Brain microvascular endothelial cell (primary cell): ENCODE results near the gene PLCG2.
"Not testable (repeated sequence)": the region's sequence is repeated elsewhere in the genome, so short reads cannot be mapped to it uniquely, and the experiment has no call there.

ENCODE experiments used
- DNase-seq: peaks from one replicate; pipeline ENCODE4 v3.0.0-alpha.2; 2020
- H3K27ac ChIP-seq: fragments of 250-450 bp; sonication (Bioruptor Pico); 2 replicates; pipeline ENCODE4 v1.5.1; 2020; ENCODE audit warnings: mild to moderate bottlenecking, moderate library complexity
- H3K27me3 ChIP-seq: fragments of 250-450 bp; sonication (Bioruptor Pico); replicated peaks from 2 replicates; pipeline ENCODE4 v1.5.1; 2020; ENCODE audit warnings: mild to moderate bottlenecking
- H3K36me3 ChIP-seq: fragments of 250-450 bp; sonication (Bioruptor Pico); replicated peaks from 2 replicates; pipeline ENCODE4 v1.5.1; 2020; ENCODE audit warnings: mild to moderate bottlenecking
- H3K4me3 ChIP-seq: 2 replicates; pipeline ENCODE4 v1.5.1; 2011; ENCODE audit warnings: low read depth, mild to moderate bottlenecking, control low read depth, low read length, moderate library complexity
- CTCF ChIP-seq: IDR thresholded peaks from 2 replicates; pipeline ENCODE4 v1.5.1; 2011; ENCODE audit warnings: low read depth, mild to moderate bottlenecking, moderate library complexity, low read length, control low read depth, inconsistent platforms; ENCODE audit errors: missing control alignments
- in situ Hi-C: cut with HindIII; loops from 2 replicates; pipeline ENCODE4 v1.10.0; 2017; ENCODE audit warnings: low sequenced_read_pairs, low pct_ligation_motif_present

Gene PLCG2

GRCh38 chr16:81740169-81740568, 38.9 kb upstream of the PLCG2 start:
- Histone ChIP-seq H3K36me3 (no peaks in the 10 kb centered on the region), H3K4me3 (no peak overlapping the region), H3K27me3 (no peaks in the 10 kb centered on the region), H3K27ac (no peak overlapping the region)
- DNase-seq = no peak
- no peak for TF ChIP-seq CTCF
- in situ Hi-C loops = loop anchor here (25.0 kb wide), 1 partner anchor 378 kb away; no protein-coding TSS in a partner anchor

GRCh38 chr16:81741430-81741770, 37.7 kb upstream of the PLCG2 start:
- in situ Hi-C loops = loop anchor here (25.0 kb wide), 1 partner anchor 379 kb away; no protein-coding TSS in a partner anchor
- H3K36me3 ChIP-seq, H3K27me3 ChIP-seq, H3K27ac ChIP-seq, H3K4me3 ChIP-seq, DNase-seq: not testable (repeated sequence)

- DNase-seq = no peak
- Histone ChIP-seq H3K4me3 (no peak overlapping the region), H3K36me3 (no peaks in the 10 kb centered on the region), H3K27ac (no peak overlapping the region), H3K27me3 (no peaks in the 10 kb centered on the region)
- in situ Hi-C loops = loop anchor here (25.0 kb wide), 1 partner anchor 382 kb away; no protein-coding TSS in a partner anchor
- TF ChIP-seq CTCF = no peak
Observed at GRCh38 chr16:81744385-81744784, 34.7 kb upstream of the PLCG2 start.

- in situ Hi-C loops = loop anchor here (25.0 kb wide), 1 partner anchor 383 kb away; no protein-coding TSS in a partner anchor
- H3K4me3 ChIP-seq = no peak overlapping the region
Observed at GRCh38 chr16:81744911-81745310, 34.2 kb upstream of the PLCG2 start.

GRCh38 chr16:81745704-81746558, 33.2 kb upstream of the PLCG2 start:
- Histone ChIP-seq H3K36me3 (no peaks in the 10 kb centered on the region), H3K27me3 (no peaks in the 10 kb centered on the region), H3K4me3 (peak overlapping the region; percentile 44), H3K27ac (no peak overlapping the region)
- in situ Hi-C loops = loop anchor here (25.0 kb wide), 1 partner anchor 384 kb away; no protein-coding TSS in a partner anchor
- no peak for TF ChIP-seq CTCF
- DNase-seq = peak; percentile 29

More at GRCh38 chr16:81744911-81745310, 34.2 kb upstream of the PLCG2 start:
- TF ChIP-seq CTCF = no peak
- Histone ChIP-seq H3K36me3 (no peaks in the 10 kb centered on the region), H3K27ac (no peak overlapping the region), H3K27me3 (no peaks in the 10 kb centered on the region)
- DNase-seq = no peak

GRCh38 chr16:81746566-81746965, 32.5 kb upstream of the PLCG2 start:
- Histone ChIP-seq H3K27ac (no peak overlapping the region), H3K4me3 (peak overlapping the region; percentile 44), H3K27me3 (no peaks in the 10 kb centered on the region), H3K36me3 (no peaks in the 10 kb centered on the region)
- TF ChIP-seq CTCF = no peak
- DNase-seq = no peak
- in situ Hi-C loops = loop anchor here (25.0 kb wide), 1 partner anchor 384 kb away; no protein-coding TSS in a partner anchor
